Loucy (cell line): ENCODE measurements around the gene BPIFB3.

Source experiments
- H2AFZ ChIP-seq: fragments of 200-600 bp; sonication (generic); 2 replicates; pipeline ENCODE4 v1.6.0; 2016; ENCODE audit warnings: antibody characterized with exemption, mild to moderate bottlenecking, low read length, moderate library complexity
- H3F3A ChIP-seq: fragments of 200-600 bp; 2 replicates; pipeline ENCODE4 v1.6.0; 2016; ENCODE audit warnings: antibody characterized with exemption, low read depth, mild to moderate bottlenecking
- H3K27me3 ChIP-seq: fragments of 200-600 bp; sonication (generic); 2 replicates; pipeline ENCODE4 v1.6.1; 2014; ENCODE audit warnings: low read length, mild to moderate bottlenecking; ENCODE audit not compliant: insufficient read depth, poor library complexity, severe bottlenecking
- H3K36me3 ChIP-seq: fragments of 200-600 bp; sonication (generic); 2 replicates; pipeline ENCODE4 v1.6.1; 2016; ENCODE audit warnings: low read length; ENCODE audit not compliant: insufficient read depth
- H3K4me1 ChIP-seq: fragments of 200-600 bp; sonication (generic); 2 replicates; pipeline ENCODE4 v1.5.1; 2014; ENCODE audit warnings: low read length, mild to moderate bottlenecking; ENCODE audit not compliant: insufficient read depth, poor library complexity, severe bottlenecking
- H3K4me2 ChIP-seq: fragments of 200-600 bp; sonication (generic); 2 replicates; pipeline ENCODE4 v1.6.0; 2014; ENCODE audit warnings: antibody characterized with exemption, low read length, low read depth, mild to moderate bottlenecking; ENCODE audit not compliant: poor library complexity, severe bottlenecking
- H3K4me3 ChIP-seq: fragments of 200-600 bp; sonication (generic); 2 replicates; pipeline ENCODE4 v1.5.1; 2014; ENCODE audit warnings: low read length, mild to moderate bottlenecking, mixed read lengths; ENCODE audit not compliant: poor library complexity, severe bottlenecking
- H3K79me2 ChIP-seq: fragments of 200-600 bp; sonication (generic); 2 replicates; pipeline ENCODE4 v1.6.1; 2014; ENCODE audit warnings: low read length; ENCODE audit not compliant: insufficient read depth
- H3K9ac ChIP-seq: fragments of 200-600 bp; sonication (generic); 2 replicates; pipeline ENCODE4 v1.6.0; 2014; ENCODE audit warnings: mild to moderate bottlenecking, low read depth, low read length, moderate library complexity; ENCODE audit not compliant: poor library complexity, severe bottlenecking
- H3K9me2 ChIP-seq: fragments of 200-600 bp; sonication (generic); replicated peaks from 2 replicates; pipeline ENCODE4 v1.6.1; 2016; ENCODE audit warnings: low read depth, low read length, mixed read lengths
- H3K9me3 ChIP-seq: fragments of 200-600 bp; sonication (generic); 2 replicates; pipeline ENCODE4 v1.6.1; 2014; ENCODE audit warnings: mild to moderate bottlenecking, antibody characterized with exemption, low read length, low read depth; ENCODE audit not compliant: insufficient read depth
- H4K20me1 ChIP-seq: fragments of 200-600 bp; sonication (generic); 2 replicates; pipeline ENCODE4 v1.6.0; 2014; ENCODE audit warnings: antibody characterized with exemption, low read length, mild to moderate bottlenecking; ENCODE audit not compliant: insufficient read depth, poor library complexity, severe bottlenecking
- EZH2phosphoT487 ChIP-seq: fragments of 200-600 bp; IDR thresholded peaks from 2 replicates; pipeline ENCODE4 v1.6.1; 2018; ENCODE audit warnings: antibody characterized with exemption, mild to moderate bottlenecking, moderate library complexity, borderline replicate concordance
- TF ChIP-seq, protein P1 (sequence below): fragments of 200-600 bp; sonication (generic); conservative IDR thresholded peaks from 2 replicates; pipeline ENCODE4 v1.5.1; 2014; ENCODE audit warnings: mild to moderate bottlenecking, antibody characterized with exemption, low read length

BPIFB3 gene

DNA sequence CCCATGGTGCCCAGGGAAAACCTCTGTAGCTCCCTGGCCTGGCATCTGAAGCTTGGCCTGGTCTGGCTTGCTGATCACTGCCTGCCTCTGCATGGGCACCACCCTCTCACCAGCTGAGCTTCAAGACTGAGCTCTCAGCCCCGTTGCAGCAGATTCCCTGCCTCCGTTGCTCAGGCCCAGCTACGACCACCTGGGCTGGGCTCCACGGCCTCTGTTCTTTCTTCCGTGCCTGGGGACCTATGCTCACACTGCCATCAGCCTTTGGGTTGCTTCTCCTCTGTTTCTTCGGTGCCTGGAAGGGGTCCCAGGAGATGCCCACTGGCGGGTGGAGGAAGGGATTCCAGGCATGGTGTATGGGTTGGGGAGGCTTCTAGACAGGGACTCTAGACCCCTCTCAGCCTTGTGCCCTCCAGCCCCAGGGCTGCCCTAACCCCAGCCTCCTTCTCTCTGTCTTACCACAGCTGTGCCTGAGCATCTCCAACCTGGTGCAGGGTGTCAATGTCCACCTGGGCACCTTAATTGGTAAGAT lies 37.1 kb upstream of the BPIFB3 start:
- no peaks in the 10 kb centered on the region for H3K9me2 ChIP-seq
- H3K9me3 ChIP-seq = no peaks in the 10 kb centered on the region
- no peaks in the 10 kb centered on the region for H3K4me1 ChIP-seq
- no peaks in the 10 kb centered on the region for H4K20me1 ChIP-seq
- no peak overlapping the region for H3K9ac ChIP-seq
- H3K36me3 ChIP-seq = no peaks in the 10 kb centered on the region
- H3K4me3 ChIP-seq = no peak overlapping the region
- H3K79me2 ChIP-seq = no peaks in the 10 kb centered on the region
- H2AFZ ChIP-seq = no peak overlapping the region
- H3K4me2 ChIP-seq = no peak overlapping the region
- no peak for TF ChIP-seq EZH2phosphoT487
- no peaks in the 10 kb centered on the region for H3K27me3 ChIP-seq
- no peaks in the 10 kb centered on the region for H3F3A ChIP-seq

DNA sequence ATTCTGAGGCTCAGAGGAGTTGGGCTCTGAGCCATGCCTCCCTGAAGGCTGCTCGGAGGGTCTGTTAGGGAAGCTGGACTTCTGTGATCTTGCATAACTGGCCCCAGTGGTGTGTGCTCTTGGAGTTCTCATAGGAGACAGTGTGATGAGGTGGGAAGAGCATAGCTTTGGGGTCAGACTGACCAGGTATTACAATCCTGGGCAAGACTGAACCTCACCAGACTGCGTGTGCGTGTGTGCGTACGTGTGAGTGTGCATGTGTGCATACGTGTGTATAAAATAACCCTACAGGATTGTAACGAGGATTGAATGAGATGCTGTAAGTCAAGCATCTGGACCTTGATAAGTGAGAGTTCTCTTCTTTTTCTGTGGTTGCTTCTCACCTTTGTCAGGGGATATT lies 36.2 kb upstream of the BPIFB3 start:
- Histone ChIP-seq H3K9me2 (no peaks in the 10 kb centered on the region), H4K20me1 (no peaks in the 10 kb centered on the region), H3K9ac (no peak overlapping the region), H3K4me3 (no peak overlapping the region), H2AFZ (no peak overlapping the region), H3K79me2 (no peaks in the 10 kb centered on the region), H3F3A (no peaks in the 10 kb centered on the region), H3K9me3 (no peaks in the 10 kb centered on the region), H3K36me3 (no peaks in the 10 kb centered on the region), H3K27me3 (no peaks in the 10 kb centered on the region), H3K4me1 (no peaks in the 10 kb centered on the region), H3K4me2 (no peak overlapping the region)
- TF ChIP-seq, protein P1, sequence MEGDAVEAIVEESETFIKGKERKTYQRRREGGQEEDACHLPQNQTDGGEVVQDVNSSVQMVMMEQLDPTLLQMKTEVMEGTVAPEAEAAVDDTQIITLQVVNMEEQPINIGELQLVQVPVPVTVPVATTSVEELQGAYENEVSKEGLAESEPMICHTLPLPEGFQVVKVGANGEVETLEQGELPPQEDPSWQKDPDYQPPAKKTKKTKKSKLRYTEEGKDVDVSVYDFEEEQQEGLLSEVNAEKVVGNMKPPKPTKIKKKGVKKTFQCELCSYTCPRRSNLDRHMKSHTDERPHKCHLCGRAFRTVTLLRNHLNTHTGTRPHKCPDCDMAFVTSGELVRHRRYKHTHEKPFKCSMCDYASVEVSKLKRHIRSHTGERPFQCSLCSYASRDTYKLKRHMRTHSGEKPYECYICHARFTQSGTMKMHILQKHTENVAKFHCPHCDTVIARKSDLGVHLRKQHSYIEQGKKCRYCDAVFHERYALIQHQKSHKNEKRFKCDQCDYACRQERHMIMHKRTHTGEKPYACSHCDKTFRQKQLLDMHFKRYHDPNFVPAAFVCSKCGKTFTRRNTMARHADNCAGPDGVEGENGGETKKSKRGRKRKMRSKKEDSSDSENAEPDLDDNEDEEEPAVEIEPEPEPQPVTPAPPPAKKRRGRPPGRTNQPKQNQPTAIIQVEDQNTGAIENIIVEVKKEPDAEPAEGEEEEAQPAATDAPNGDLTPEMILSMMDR = no peak
- TF ChIP-seq EZH2phosphoT487 = no peak

DNA sequence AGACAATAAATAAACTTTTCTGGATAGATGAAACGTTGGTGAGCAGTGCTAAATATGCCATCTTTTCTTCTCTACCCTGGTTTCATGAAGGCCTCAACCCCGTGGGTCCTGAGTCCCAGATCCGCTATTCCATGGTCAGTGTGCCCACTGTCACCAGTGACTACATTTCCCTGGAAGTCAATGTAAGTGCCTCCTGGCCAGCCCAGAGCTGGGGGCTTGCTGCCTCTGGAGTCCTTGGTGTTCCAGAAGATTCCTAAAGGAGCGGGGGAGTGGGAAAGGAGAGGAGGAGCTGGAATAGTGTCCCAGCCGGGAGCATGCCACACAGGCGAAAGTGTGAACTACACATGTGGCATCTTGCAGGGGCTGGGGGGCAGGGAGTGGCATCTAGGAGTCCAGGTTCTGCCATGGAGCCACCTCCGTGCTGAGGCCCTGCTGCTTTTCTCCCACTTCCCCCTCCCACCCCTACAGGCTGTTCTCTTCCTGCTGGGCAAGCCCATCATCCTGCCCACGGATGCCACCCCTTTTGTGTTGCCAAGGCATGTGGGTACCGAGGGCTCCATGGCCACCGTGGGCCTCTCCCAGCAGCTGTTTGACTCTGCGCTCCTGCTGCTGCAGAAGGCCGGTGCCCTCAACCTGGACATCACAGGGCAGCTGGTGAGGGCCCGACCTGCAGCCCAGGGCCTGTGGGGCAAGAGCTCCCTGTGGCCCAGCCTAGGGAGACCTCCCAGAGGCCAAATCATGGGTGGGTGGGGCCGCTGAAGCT lies 35.4 kb upstream of the BPIFB3 start:
- H4K20me1 ChIP-seq = no peaks in the 10 kb centered on the region
- H3K4me2 ChIP-seq = no peak overlapping the region
- no peaks in the 10 kb centered on the region for H3K9me3 ChIP-seq
- no peak overlapping the region for H3K9ac ChIP-seq
- H3F3A ChIP-seq = no peaks in the 10 kb centered on the region
- no peaks in the 10 kb centered on the region for H3K27me3 ChIP-seq
- H3K4me1 ChIP-seq = peaks cover 2% of the 10 kb centered on the region
- no peaks in the 10 kb centered on the region for H3K79me2 ChIP-seq
- TF ChIP-seq, protein P1 = no peak
- no peak for TF ChIP-seq EZH2phosphoT487
- H3K36me3 ChIP-seq = no peaks in the 10 kb centered on the region
- no peak overlapping the region for H2AFZ ChIP-seq
- H3K9me2 ChIP-seq = no peaks in the 10 kb centered on the region
- H3K4me3 ChIP-seq = no peak overlapping the region
